IMR-90 (cell line): Measurements from ENCODE around the gene ZNF423. TPM values are rescaled to one million over a fixed set of nuclear protein-coding genes. Genes with fewer than 3 reads are reported as not detected.

ENCODE experiments used
- ATAC-seq: fragments of 200-7000 bp; cut with Tn5 transposase; 2 replicates; pipeline ENCODE4 v1.9.1; 2020; ENCODE audit warnings: low read depth, mild to moderate bottlenecking, moderate library complexity
- BruUV-seq: library from RNA; stranded (reverse); fragments of 400-500 nt; replicated peaks from 2 replicates; lab custom pipeline; 2021; lab: Mats Ljungman, UMichigan
- CTCF ChIA-PET: fragments of 300-600 bp; formaldehyde crosslinking; extraction: SDS; loops from one replicate; lab custom pipeline; 2021; ENCODE audit warnings: antibody characterized with exemption; lab: Yijun Ruan, JAX
- POLR2A ChIA-PET: fragments of 300-600 bp; sonication (Branson Sonifier 250); formaldehyde crosslinking; loops from one replicate; lab custom pipeline; 2022; ENCODE audit warnings: antibody characterized with exemption; ENCODE audit not compliant: unreplicated experiment; lab: Charles Lee
- DNase-seq: peaks from one replicate; pipeline ENCODE4 v3.0.0; 2013
- H2AFZ ChIP-seq: replicated peaks from 2 replicates; pipeline ENCODE3; 2013; ENCODE audit warnings: low read length, mild to moderate bottlenecking; ENCODE audit not compliant: poor library complexity
- H2AK5ac ChIP-seq: 2 replicates; pipeline ENCODE4 v1.6.1; 2013; ENCODE audit warnings: low read depth, low read length, inconsistent platforms
- H2AK9ac ChIP-seq: replicated peaks from 2 replicates; pipeline ENCODE3; 2013; ENCODE audit warnings: mild to moderate bottlenecking, low read depth, low read length, moderate library complexity; ENCODE audit not compliant: poor library complexity
- H2BK120ac ChIP-seq: 2 replicates; pipeline ENCODE4 v1.6.1; 2013; ENCODE audit warnings: low read depth, low read length, inconsistent platforms
- H2BK15ac ChIP-seq: 3 replicates; pipeline ENCODE4 v1.6.1; 2013; ENCODE audit warnings: low read depth, low read length, inconsistent platforms
- H2BK20ac ChIP-seq: 2 replicates; pipeline ENCODE4 v1.6.1; 2013; ENCODE audit warnings: low read depth, mild to moderate bottlenecking, inconsistent platforms, low read length, moderate library complexity
- H2BK5ac ChIP-seq: 2 replicates; pipeline ENCODE4 v1.6.1; 2013; ENCODE audit warnings: mild to moderate bottlenecking, low read depth, low read length, inconsistent platforms; ENCODE audit not compliant: poor library complexity, severe bottlenecking
- H3K14ac ChIP-seq: replicated peaks from 2 replicates; pipeline ENCODE4 v1.6.1; 2013; ENCODE audit warnings: low read depth, low read length, inconsistent platforms
- H3K18ac ChIP-seq: 2 replicates; pipeline ENCODE4 v1.6.1; 2013; ENCODE audit warnings: low read depth, low read length, control low read depth
- H3K23ac ChIP-seq: 2 replicates; pipeline ENCODE4 v1.6.1; 2013; ENCODE audit warnings: low read depth, low read length, inconsistent platforms
- H3K27ac ChIP-seq: 2 replicates; pipeline ENCODE4 v1.5.1; 2013; ENCODE audit warnings: mild to moderate bottlenecking, control low read depth, low read length; ENCODE audit not compliant: insufficient read depth
- H3K27me3 ChIP-seq: 2 replicates; pipeline ENCODE4 v1.6.1; 2013; ENCODE audit warnings: low read length; ENCODE audit not compliant: control insufficient read depth, insufficient read depth
- H3K36me3 ChIP-seq: 2 replicates; pipeline ENCODE4 v1.6.1; 2013; ENCODE audit warnings: low read length, mixed read lengths; ENCODE audit not compliant: control insufficient read depth, insufficient read depth
- H3K4ac ChIP-seq: 2 replicates; pipeline ENCODE4 v1.6.1; 2013; ENCODE audit warnings: low read depth, low read length, inconsistent platforms
- H3K4me1 ChIP-seq: 2 replicates; pipeline ENCODE4 v1.6.1; 2013; ENCODE audit warnings: low read length, mixed read lengths; ENCODE audit not compliant: control insufficient read depth, insufficient read depth
- H3K4me2 ChIP-seq: 2 replicates; pipeline ENCODE4 v1.6.1; 2013; ENCODE audit warnings: low read depth, mild to moderate bottlenecking, control low read depth, low read length, moderate library complexity
- H3K4me3 ChIP-seq: 2 replicates; pipeline ENCODE4 v1.5.1; 2013; ENCODE audit warnings: low read depth, mild to moderate bottlenecking, control low read depth, low read length, moderate library complexity; ENCODE audit not compliant: insufficient read depth
- H3K56ac ChIP-seq: 2 replicates; pipeline ENCODE4 v1.6.1; 2013; ENCODE audit warnings: low read length, inconsistent platforms; ENCODE audit not compliant: insufficient read depth; ENCODE audit errors: extremely low read depth
- H3K79me1 ChIP-seq, 2 experiments: 2 replicates each; pipeline ENCODE4 v1.6.1; 2013; ENCODE audit warnings: low read length in 2 of 2, inconsistent platforms in 1 of 2, low read depth in 1 of 2
- H3K9ac ChIP-seq: 2 replicates; pipeline ENCODE4 v1.6.1; 2013; ENCODE audit warnings: low read depth, low read length, control low read depth
- H3K9me1 ChIP-seq: 2 replicates; pipeline ENCODE4 v1.6.1; 2013; ENCODE audit warnings: low read length, inconsistent platforms; ENCODE audit not compliant: insufficient read depth
- H3K9me3 ChIP-seq: 2 replicates; pipeline ENCODE4 v1.6.1; 2013; ENCODE audit warnings: low read length; ENCODE audit not compliant: control insufficient read depth, insufficient read depth
- H4K20me1 ChIP-seq: 2 replicates; pipeline ENCODE4 v1.6.1; 2013; ENCODE audit warnings: low read length, inconsistent platforms; ENCODE audit not compliant: insufficient read depth
- H4K5ac ChIP-seq: 2 replicates; pipeline ENCODE4 v1.6.1; 2013; ENCODE audit warnings: mild to moderate bottlenecking, low read depth, low read length, control low read depth
- H4K8ac ChIP-seq, 2 experiments: 2 replicates each; pipeline ENCODE4 v1.6.1; 2013; ENCODE audit warnings: low read depth in 2 of 2, low read length in 2 of 2, control low read depth in 1 of 2, inconsistent platforms in 1 of 2
- H4K91ac ChIP-seq: 2 replicates; pipeline ENCODE4 v1.6.1; 2013; ENCODE audit warnings: low read depth, low read length, inconsistent platforms; ENCODE audit not compliant: insufficient read depth
- BHLHE40 ChIP-seq: fragments of 150-350 bp; IDR thresholded peaks from 2 replicates; pipeline ENCODE4 v1.6.1; 2016; ENCODE audit warnings: mild to moderate bottlenecking, low read depth, low read length
- CEBPB ChIP-seq: IDR thresholded peaks from 2 replicates; pipeline ENCODE4 v1.6.1; 2012; ENCODE audit warnings: low read depth, low read length, improper control_type of control experiment
- CHD1 ChIP-seq: IDR thresholded peaks from 2 replicates; pipeline ENCODE4 v1.6.1; 2012; ENCODE audit warnings: low read depth, low read length, improper control_type of control experiment
- FOS ChIP-seq: fragments of 150-350 bp; IDR thresholded peaks from 2 replicates; pipeline ENCODE4 v1.6.1; 2016; ENCODE audit warnings: low read depth, low read length
- MAFK ChIP-seq: IDR thresholded peaks from 2 replicates; pipeline ENCODE4 v1.6.1; 2012; ENCODE audit warnings: low read depth, low read length, improper control_type of control experiment
- MAZ ChIP-seq: IDR thresholded peaks from 2 replicates; pipeline ENCODE4 v1.6.1; 2012; ENCODE audit warnings: low read depth, mild to moderate bottlenecking, low read length, improper control_type of control experiment, moderate library complexity, borderline replicate concordance
- MXI1 ChIP-seq: IDR thresholded peaks from 2 replicates; pipeline ENCODE4 v1.6.1; 2012; ENCODE audit warnings: low read depth, mild to moderate bottlenecking, low read length, moderate library complexity, borderline replicate concordance
- NFE2L2 ChIP-seq: fragments of 150-350 bp; IDR thresholded peaks from 2 replicates; pipeline ENCODE4 v1.6.1; 2016; ENCODE audit warnings: low read depth, mild to moderate bottlenecking, low read length
- POLR2A ChIP-seq: IDR thresholded peaks from 2 replicates; pipeline ENCODE4 v1.6.1; 2012; ENCODE audit warnings: mild to moderate bottlenecking, low read depth, low read length
- RAD21 ChIP-seq: IDR thresholded peaks from 2 replicates; pipeline ENCODE4 v1.6.1; 2012; ENCODE audit warnings: low read length, improper control_type of control experiment
- RCOR1 ChIP-seq: IDR thresholded peaks from 2 replicates; pipeline ENCODE4 v1.6.1; 2012; ENCODE audit warnings: mild to moderate bottlenecking, low read length, improper control_type of control experiment; ENCODE audit not compliant: insufficient replicate concordance
- RFX5 ChIP-seq: IDR thresholded peaks from 2 replicates; pipeline ENCODE4 v1.8.0; 2012; ENCODE audit warnings: low read depth, mild to moderate bottlenecking, low read length, moderate library complexity
- SMC3 ChIP-seq: fragments of 150-350 bp; IDR thresholded peaks from 2 replicates; pipeline ENCODE4 v1.6.1; 2016; ENCODE audit warnings: low read depth, mild to moderate bottlenecking, antibody characterized with exemption, low read length, moderate library complexity
- USF2 ChIP-seq: fragments of 150-350 bp; IDR thresholded peaks from 2 replicates; pipeline ENCODE4 v1.6.1; 2017; ENCODE audit warnings: mild to moderate bottlenecking, antibody characterized with exemption, low read length, low read depth
- WGBS, 2 experiments: methylation state at CpG; one replicate each; pipeline versions ENCODE4 v1.1.5 to v1.1.7; 2013; ENCODE audit warnings: missing lambda C conversion rate in 2 of 2; ENCODE audit not compliant: insufficient read length in 1 of 2; ENCODE audit errors: extremely low coverage in 2 of 2; 5-methylcytosine and 5-hydroxymethylcytosine counted together
- dilution Hi-C: fragments of 300-500 bp; cut with HindIII; formaldehyde crosslinking; loops from one replicate; pipeline ENCODE4 v1.14.3; 2018; ENCODE audit warnings: low sequenced_read_pairs; ENCODE audit not compliant: unreplicated experiment
- in situ Hi-C: fragments of 300-500 bp; cut with MboI; formaldehyde crosslinking; loops from 3 replicates; pipeline ENCODE4 v1.14.3; 2019; ENCODE audit warnings: low sequenced_read_pairs, inconsistent platforms, mixed read lengths
- intact Hi-C: fragments of 100-400 bp; cut with micrococcal nuclease; formaldehyde crosslinking; loops from 2 replicates; pipeline ENCODE4 v1.10.0; 2022
- polyA plus RNA-seq, 3 experiments: library from polyadenylated mRNA; depleted of rRNA; stranded (reverse); fragments of >200 nt; gene quantifications; 2 replicates each; pipeline ENCODE4 v1.2.3, GENCODE V29; 2012; ENCODE audit warnings: low replicate concordance in 1 of 3
- total RNA-seq: library from RNA; depleted of rRNA; stranded (reverse); fragments of >200 nt; gene quantifications from 2 replicates; pipeline ENCODE4 v1.2.3, GENCODE V29; 2012
- TF ChIP-seq, protein P1 (sequence below): fragments of 150-350 bp; IDR thresholded peaks from 2 replicates; pipeline ENCODE4 v1.6.1; 2016; ENCODE audit warnings: low read depth, mild to moderate bottlenecking, low read length, moderate library complexity, borderline replicate concordance
- TF ChIP-seq, protein P2 (sequence below): conservative IDR thresholded peaks from 2 replicates; pipeline ENCODE4 v1.5.1; 2012; ENCODE audit warnings: mild to moderate bottlenecking, low read depth, low read length, improper control_type of control experiment

Gene ZNF423
- total and polyA plus RNA-seq, 2 of the 4 experiments (the other 2 are of a cell fraction), result under 0.01 to 0.10 TPM

GRCh38 chr16:49534901-49535610 is 320.9 kb downstream of the ZNF423 start:
- no peak overlapping the region for H3K56ac ChIP-seq
- H2AFZ ChIP-seq, result no peak overlapping the region
- BruUV-seq, result no TSS peak
- no peaks in the 10 kb centered on the region for H3K9me1 ChIP-seq
- intact Hi-C loops (no loop called here), in situ Hi-C loops (no loop called here), dilution Hi-C loops (no loop called here)
- H4K8ac ChIP-seq, result no peak overlapping the region
- no peak overlapping the region for H3K9ac ChIP-seq
- no peak overlapping the region for H4K5ac ChIP-seq
- no peaks in the 10 kb centered on the region for H3K9me3 ChIP-seq
- no peak overlapping the region for H3K14ac ChIP-seq
- H3K4me1 ChIP-seq, result no peaks in the 10 kb centered on the region
- H3K79me1 ChIP-seq, result no peaks in the 10 kb centered on the region
- no peak overlapping the region for H3K18ac ChIP-seq
- TF ChIP-seq, protein P1, sequence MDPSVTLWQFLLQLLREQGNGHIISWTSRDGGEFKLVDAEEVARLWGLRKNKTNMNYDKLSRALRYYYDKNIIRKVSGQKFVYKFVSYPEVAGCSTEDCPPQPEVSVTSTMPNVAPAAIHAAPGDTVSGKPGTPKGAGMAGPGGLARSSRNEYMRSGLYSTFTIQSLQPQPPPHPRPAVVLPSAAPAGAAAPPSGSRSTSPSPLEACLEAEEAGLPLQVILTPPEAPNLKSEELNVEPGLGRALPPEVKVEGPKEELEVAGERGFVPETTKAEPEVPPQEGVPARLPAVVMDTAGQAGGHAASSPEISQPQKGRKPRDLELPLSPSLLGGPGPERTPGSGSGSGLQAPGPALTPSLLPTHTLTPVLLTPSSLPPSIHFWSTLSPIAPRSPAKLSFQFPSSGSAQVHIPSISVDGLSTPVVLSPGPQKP, result no peak
- no peak for TF ChIP-seq RCOR1
- no peak for TF ChIP-seq BHLHE40
- TF ChIP-seq, protein P2, sequence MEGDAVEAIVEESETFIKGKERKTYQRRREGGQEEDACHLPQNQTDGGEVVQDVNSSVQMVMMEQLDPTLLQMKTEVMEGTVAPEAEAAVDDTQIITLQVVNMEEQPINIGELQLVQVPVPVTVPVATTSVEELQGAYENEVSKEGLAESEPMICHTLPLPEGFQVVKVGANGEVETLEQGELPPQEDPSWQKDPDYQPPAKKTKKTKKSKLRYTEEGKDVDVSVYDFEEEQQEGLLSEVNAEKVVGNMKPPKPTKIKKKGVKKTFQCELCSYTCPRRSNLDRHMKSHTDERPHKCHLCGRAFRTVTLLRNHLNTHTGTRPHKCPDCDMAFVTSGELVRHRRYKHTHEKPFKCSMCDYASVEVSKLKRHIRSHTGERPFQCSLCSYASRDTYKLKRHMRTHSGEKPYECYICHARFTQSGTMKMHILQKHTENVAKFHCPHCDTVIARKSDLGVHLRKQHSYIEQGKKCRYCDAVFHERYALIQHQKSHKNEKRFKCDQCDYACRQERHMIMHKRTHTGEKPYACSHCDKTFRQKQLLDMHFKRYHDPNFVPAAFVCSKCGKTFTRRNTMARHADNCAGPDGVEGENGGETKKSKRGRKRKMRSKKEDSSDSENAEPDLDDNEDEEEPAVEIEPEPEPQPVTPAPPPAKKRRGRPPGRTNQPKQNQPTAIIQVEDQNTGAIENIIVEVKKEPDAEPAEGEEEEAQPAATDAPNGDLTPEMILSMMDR, result no peak
- no peak for TF ChIP-seq CHD1
- no peak for TF ChIP-seq POLR2A
- no peak for TF ChIP-seq CEBPB
- no peak for TF ChIP-seq MAZ
- no peak for TF ChIP-seq NFE2L2
- TF ChIP-seq SMC3, result no peak
- no peak for TF ChIP-seq RFX5
- no peak for TF ChIP-seq USF2
- no peak for TF ChIP-seq RAD21
- no peak for TF ChIP-seq FOS
- no peak for TF ChIP-seq MXI1
- TF ChIP-seq MAFK, result no peak
- no peak overlapping the region for H2AK5ac ChIP-seq
- peaks cover 2% of the 10 kb centered on the region; the same call in 1 of the 2 replicates for H3K27me3 ChIP-seq
- H3K23ac ChIP-seq, result no peak overlapping the region
- no peak overlapping the region for H3K27ac ChIP-seq
- H3K4me2 ChIP-seq, result no peak overlapping the region
- no peaks in the 10 kb centered on the region for H3K36me3 ChIP-seq
- H3K4me3 ChIP-seq, result no peak overlapping the region
- ATAC-seq (no peak), DNase-seq (no peak)
- H3K4ac ChIP-seq, result no peak overlapping the region
- CTCF ChIA-PET, result no interaction called here
- no peak overlapping the region for H4K91ac ChIP-seq
- H2AK9ac ChIP-seq, result no peak overlapping the region
- WGBS, 2 experiments, result 0% methylated on average over 1 of the region's 13 CpGs; no CpG with 5 or more reads in 1 of the 2 experiments
- no peaks in the 10 kb centered on the region for H4K20me1 ChIP-seq
- no peak overlapping the region for H2BK20ac ChIP-seq
- POLR2A ChIA-PET, result no interaction called here
- no peak overlapping the region for H2BK15ac ChIP-seq
- H2BK5ac ChIP-seq, result no peak overlapping the region
- H2BK120ac ChIP-seq, result no peak overlapping the region
